Activated T-cell treated with anti-CD3 and anti-CD28 coated beads, Interleukin-2, amount 50 U/mL, for 24 hours (primary cell): Measurements from ENCODE around the gene TLX3.
A peak's percentile ranks its signal among the peaks of the same experiment; 100 is the strongest.

Experiments
- DNase-seq: peaks from one replicate; pipeline ENCODE4 v3.0.0-alpha.2; 2020
- H3K27ac Mint-ChIP-seq: 2 replicates; pipeline ENCODE4 v1.8.0; 2020; ENCODE audit warnings: mild to moderate bottlenecking, mixed read lengths
- H3K27me3 Mint-ChIP-seq: 2 replicates; pipeline ENCODE4 v1.8.0; 2020; ENCODE audit warnings: mixed read lengths
- H3K36me3 Mint-ChIP-seq: 2 replicates; pipeline ENCODE4 v1.8.0; 2020; ENCODE audit warnings: low read depth, mixed read lengths
- H3K4me1 Mint-ChIP-seq: 2 replicates; pipeline ENCODE4 v1.8.0; 2020; ENCODE audit warnings: low read depth, mixed read lengths
- H3K4me3 Mint-ChIP-seq: 2 replicates; pipeline ENCODE4 v1.8.0; 2020; ENCODE audit warnings: mild to moderate bottlenecking, moderate library complexity, mixed read lengths
- H3K9me3 Mint-ChIP-seq: 2 replicates; pipeline ENCODE4 v1.8.0; 2020; ENCODE audit warnings: mixed read lengths

Gene TLX3

GRCh38 chr5:171308453-171309275 lies at the start of gene TLX3:
TLX3 (plus strand) TSS chr5:171309248; CDS start chr5:171309366, 118 bp downstream.
- Mint-ChIP-seq H3K9me3 (no peaks in the 10 kb centered on the region), H3K4me3 (peak within 1 kb of the TSS; percentile 15), H3K27ac (peak within 1 kb of the TSS; percentile 37), H3K4me1 (peaks cover 25% of the 10 kb centered on the region), H3K36me3 (no peaks in the 10 kb centered on the region), H3K27me3 (peaks cover 87% of the 10 kb centered on the region)
- no peak for DNase-seq

GRCh38 chr5:171261361-171261760 lies 47.7 kb upstream of the TLX3 start:
- Mint-ChIP-seq H3K27me3 (no peaks in the 10 kb centered on the region), H3K4me3 (no peak overlapping the region), H3K9me3 (no peaks in the 10 kb centered on the region), H3K36me3 (no peaks in the 10 kb centered on the region), H3K27ac (no peak overlapping the region), H3K4me1 (peaks cover 11% of the 10 kb centered on the region)
- DNase-seq: no peak

DNA sequence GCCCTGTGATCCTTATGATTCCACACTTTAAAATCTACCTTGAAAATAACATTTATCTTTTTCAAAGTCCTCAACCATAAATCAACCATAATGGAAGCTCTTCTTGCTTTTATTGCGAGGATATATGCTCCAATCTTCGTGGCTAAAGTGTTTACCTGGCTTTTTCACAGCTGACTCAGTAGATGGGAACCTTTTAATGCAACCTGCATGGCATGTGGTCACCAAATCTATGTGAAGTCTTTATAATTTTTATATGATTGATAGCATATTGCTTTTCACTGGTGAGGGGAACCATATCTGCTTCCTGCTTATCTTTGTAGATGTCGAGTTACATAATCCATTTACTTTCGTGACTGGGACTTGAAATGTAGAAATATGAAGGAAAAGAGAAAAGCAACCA lies 47.1 kb upstream of the TLX3 start:
- no peaks in the 10 kb centered on the region for H3K27me3 Mint-ChIP-seq
- H3K36me3 Mint-ChIP-seq: no peaks in the 10 kb centered on the region
- H3K4me1 Mint-ChIP-seq: peaks cover 11% of the 10 kb centered on the region
- H3K27ac Mint-ChIP-seq: no peak overlapping the region
- no peak for DNase-seq
- H3K9me3 Mint-ChIP-seq: no peaks in the 10 kb centered on the region
- H3K4me3 Mint-ChIP-seq: no peak overlapping the region

GRCh38 chr5:171263181-171263580 lies 45.9 kb upstream of the TLX3 start:
- H3K36me3 Mint-ChIP-seq: no peaks in the 10 kb centered on the region
- no peak overlapping the region for H3K4me3 Mint-ChIP-seq
- DNase-seq: no peak
- H3K27me3 Mint-ChIP-seq: no peaks in the 10 kb centered on the region
- no peak overlapping the region for H3K27ac Mint-ChIP-seq
- H3K9me3 Mint-ChIP-seq: no peaks in the 10 kb centered on the region
- peaks cover 11% of the 10 kb centered on the region for H3K4me1 Mint-ChIP-seq

DNA sequence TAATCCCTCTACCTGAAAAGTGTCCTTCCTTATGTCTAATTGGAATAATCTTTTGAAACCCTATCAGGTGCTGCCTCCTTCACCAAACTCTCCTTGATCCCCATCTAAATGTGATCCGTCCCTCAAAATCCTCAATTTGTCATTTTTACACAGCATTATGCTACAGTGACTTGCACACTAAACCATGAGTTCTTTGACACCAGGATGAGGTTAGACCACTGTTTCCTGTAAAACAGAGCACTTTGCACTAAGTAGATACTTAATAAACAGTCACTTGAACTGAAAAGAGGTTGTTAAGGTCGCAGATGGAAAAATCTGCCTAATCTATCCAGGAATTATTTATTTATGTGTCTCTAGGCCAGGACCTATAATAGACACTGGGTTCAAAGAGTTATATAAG lies 44.2 kb upstream of the TLX3 start:
- no peaks in the 10 kb centered on the region for H3K27me3 Mint-ChIP-seq
- DNase-seq: no peak
- no peaks in the 10 kb centered on the region for H3K36me3 Mint-ChIP-seq
- H3K4me1 Mint-ChIP-seq: peaks cover 11% of the 10 kb centered on the region
- no peak overlapping the region for H3K27ac Mint-ChIP-seq
- no peak overlapping the region for H3K4me3 Mint-ChIP-seq
- H3K9me3 Mint-ChIP-seq: no peaks in the 10 kb centered on the region

DNA sequence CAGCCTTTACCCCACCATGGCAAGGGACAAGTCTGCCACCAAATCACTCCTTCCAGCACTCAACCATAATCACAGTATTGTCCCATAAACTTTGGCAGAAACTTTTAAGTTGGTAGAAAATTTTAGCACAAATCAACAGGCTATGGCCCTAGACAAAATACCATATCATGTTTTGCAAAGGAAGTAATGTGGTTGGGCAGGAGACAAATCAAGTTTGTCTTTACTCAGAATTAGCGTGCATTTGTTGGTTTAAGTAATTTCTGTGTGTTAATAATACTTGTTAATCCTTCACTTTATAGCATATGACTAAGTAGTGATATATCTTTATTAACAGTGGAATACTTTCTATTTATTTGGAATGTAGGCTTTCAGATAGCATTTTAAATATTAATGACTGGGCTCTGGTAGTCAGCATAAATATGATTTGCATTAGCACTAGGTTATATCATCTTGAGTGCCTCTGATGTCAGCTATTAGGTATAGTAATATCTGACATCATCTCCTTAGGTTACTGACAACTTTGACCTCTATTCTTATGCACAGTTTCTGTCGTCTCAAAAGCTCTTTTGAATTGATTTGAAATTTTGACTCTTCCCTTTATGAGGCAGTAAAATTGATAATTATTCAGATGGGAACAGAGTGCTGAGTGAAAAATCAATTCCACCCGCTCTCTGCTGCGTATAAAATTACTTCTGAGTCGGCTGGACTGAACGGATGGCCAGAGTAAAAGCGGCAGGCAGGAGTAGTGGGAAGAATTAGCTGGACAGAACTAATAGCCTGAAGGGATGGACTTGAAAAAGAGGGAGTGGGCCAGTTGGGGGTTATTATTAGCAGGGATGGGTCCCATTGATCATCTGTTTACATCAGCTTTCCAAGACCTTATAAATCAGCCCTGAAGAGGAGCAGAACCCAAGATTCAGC lies 40.1 kb upstream of the TLX3 start:
- peaks cover 12% of the 10 kb centered on the region for H3K27me3 Mint-ChIP-seq
- no peak overlapping the region for H3K4me3 Mint-ChIP-seq
- no peak for DNase-seq
- peaks cover 11% of the 10 kb centered on the region for H3K4me1 Mint-ChIP-seq
- no peak overlapping the region for H3K27ac Mint-ChIP-seq
- H3K9me3 Mint-ChIP-seq: no peaks in the 10 kb centered on the region
- H3K36me3 Mint-ChIP-seq: no peaks in the 10 kb centered on the region

DNA sequence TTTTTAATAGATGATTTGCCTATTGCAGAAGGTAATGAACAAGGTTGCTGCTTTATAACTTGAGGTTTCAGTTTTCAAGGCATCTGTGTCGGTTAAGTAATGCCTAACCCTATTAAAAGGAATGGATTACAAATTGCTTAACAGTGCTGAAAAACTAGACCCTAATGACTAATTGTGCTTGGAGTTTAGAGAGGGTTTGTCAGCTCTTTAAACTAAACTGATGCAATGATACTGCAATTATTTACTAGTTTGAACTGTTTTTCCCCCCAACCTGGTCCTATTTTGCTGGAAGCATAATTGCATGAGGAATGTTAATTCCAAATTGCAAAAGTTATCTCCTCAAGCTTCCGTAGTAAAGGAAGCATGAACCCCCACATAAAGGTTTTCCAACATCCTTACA lies 39.3 kb upstream of the TLX3 start:
- no peak for DNase-seq
- Mint-ChIP-seq H3K36me3 (no peaks in the 10 kb centered on the region), H3K4me3 (no peak overlapping the region), H3K9me3 (no peaks in the 10 kb centered on the region), H3K27me3 (peaks cover 12% of the 10 kb centered on the region), H3K27ac (no peak overlapping the region), H3K4me1 (peaks cover 4% of the 10 kb centered on the region)

DNA sequence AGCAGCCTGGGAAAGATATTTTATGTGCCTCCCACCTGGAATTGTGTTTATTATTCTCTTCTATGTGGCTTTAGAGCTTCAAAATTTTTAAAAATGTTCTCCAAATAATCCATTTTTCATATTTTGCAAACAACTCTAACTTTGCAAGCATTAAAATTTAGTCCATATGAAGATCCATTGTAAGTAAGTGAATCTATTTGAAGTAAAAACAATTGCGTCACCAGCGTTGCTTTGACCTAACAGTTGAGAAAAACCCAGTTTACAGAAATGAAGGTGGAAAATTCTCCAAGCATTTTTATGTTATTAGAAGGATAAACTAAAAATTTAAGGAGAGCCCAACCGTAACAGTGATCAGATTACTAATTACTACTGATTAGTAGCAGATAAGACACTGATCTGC lies 38.9 kb upstream of the TLX3 start:
- H3K36me3 Mint-ChIP-seq: no peaks in the 10 kb centered on the region
- peaks cover under 1% of the 10 kb centered on the region for H3K4me1 Mint-ChIP-seq
- no peak overlapping the region for H3K4me3 Mint-ChIP-seq
- H3K27me3 Mint-ChIP-seq: peaks cover 12% of the 10 kb centered on the region
- no peaks in the 10 kb centered on the region for H3K9me3 Mint-ChIP-seq
- DNase-seq: no peak
- no peak overlapping the region for H3K27ac Mint-ChIP-seq

DNA sequence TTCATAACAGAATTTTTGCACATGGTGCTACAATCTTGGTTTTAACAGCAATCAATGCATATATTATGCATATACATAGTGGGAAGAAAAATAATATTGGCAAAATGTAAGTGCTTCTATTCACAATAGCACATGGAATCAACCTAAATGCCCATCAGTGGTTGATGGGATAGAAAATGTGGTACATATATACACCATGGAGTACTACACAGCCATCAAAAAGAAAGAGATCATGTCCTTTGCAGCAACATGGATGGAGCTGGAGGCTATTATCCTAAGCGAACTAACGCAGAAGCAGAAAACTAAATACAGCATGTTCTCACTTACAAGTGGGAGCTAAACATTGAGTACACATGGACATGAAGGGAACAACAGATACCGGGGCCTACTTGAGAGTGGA lies 37.2 kb upstream of the TLX3 start:
- Mint-ChIP-seq H3K9me3 (no peaks in the 10 kb centered on the region), H3K27ac (no peak overlapping the region), H3K27me3 (peaks cover 12% of the 10 kb centered on the region), H3K36me3 (no peaks in the 10 kb centered on the region), H3K4me3 (no peak overlapping the region), H3K4me1 (no peaks in the 10 kb centered on the region)
- no peak for DNase-seq

GRCh38 chr5:171272996-171273970 lies 35.8 kb upstream of the TLX3 start:
- no peaks in the 10 kb centered on the region for H3K9me3 Mint-ChIP-seq
- no peak overlapping the region for H3K27ac Mint-ChIP-seq
- no peak overlapping the region for H3K4me3 Mint-ChIP-seq
- no peaks in the 10 kb centered on the region for H3K36me3 Mint-ChIP-seq
- DNase-seq: no peak
- H3K27me3 Mint-ChIP-seq: peaks cover 12% of the 10 kb centered on the region
- H3K4me1 Mint-ChIP-seq: no peaks in the 10 kb centered on the region

DNA sequence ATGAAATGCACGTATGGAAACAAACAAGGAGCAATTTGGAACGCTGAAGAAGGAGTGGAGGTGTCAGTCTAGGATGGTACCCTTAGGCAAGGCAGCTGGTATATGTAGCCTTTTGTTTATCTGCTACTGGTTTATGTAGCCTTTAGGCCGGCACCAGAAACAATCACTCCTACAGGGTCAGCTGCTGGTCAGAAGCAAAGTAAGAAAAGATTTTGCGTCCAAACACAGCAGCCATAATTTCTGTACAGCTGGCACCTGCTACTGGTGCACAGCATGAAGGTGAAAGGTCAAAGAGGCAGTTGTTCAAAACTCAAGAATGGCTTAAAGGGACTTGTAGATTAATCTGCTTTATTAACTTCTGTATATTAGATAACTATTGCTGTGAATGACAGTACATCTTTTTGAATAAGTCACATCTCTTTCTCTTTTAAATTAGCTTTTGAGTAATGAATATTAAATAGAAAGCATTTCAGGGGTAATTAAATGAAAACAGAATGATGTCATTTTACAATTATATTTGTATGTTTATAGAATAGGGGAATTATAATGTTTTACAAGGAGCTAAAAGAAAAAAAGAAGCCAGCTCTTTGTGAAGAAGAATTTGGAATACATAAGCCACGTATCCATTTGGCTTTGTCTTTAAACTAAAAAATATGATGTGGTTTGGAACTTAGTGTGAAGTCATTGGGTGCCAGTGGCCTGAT lies 33.1 kb upstream of the TLX3 start:
- H3K9me3 Mint-ChIP-seq: no peaks in the 10 kb centered on the region
- DNase-seq: no peak
- no peaks in the 10 kb centered on the region for H3K4me1 Mint-ChIP-seq
- no peak overlapping the region for H3K27ac Mint-ChIP-seq
- H3K27me3 Mint-ChIP-seq: peaks cover 16% of the 10 kb centered on the region
- no peaks in the 10 kb centered on the region for H3K36me3 Mint-ChIP-seq
- no peak overlapping the region for H3K4me3 Mint-ChIP-seq

GRCh38 chr5:171283753-171284152 lies 25.3 kb upstream of the TLX3 start:
- no peaks in the 10 kb centered on the region for H3K4me1 Mint-ChIP-seq
- no peak overlapping the region for H3K27ac Mint-ChIP-seq
- peaks cover 22% of the 10 kb centered on the region for H3K27me3 Mint-ChIP-seq
- no peaks in the 10 kb centered on the region for H3K36me3 Mint-ChIP-seq
- H3K4me3 Mint-ChIP-seq: no peak overlapping the region
- no peaks in the 10 kb centered on the region for H3K9me3 Mint-ChIP-seq
- no peak for DNase-seq

DNA sequence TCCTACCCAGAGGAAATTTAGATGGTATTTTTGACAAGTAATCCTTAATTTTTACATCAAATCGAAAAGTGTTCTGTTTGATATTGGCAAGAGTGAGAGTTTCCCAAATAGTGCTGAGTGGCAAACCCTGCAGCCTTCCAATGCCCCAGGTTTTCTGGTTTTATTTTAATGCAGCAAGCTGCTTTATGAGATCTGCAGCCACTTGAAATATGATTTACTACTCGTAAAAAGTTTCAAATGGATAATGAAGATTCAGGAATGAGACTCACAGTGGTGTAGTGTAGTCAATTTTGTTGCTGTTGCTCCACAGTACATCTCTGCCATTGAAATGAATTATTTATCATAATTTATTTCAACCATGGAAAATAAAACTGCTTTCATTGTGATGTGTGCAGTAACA lies 23.6 kb upstream of the TLX3 start:
- Mint-ChIP-seq H3K27me3 (peaks cover 18% of the 10 kb centered on the region), H3K9me3 (no peaks in the 10 kb centered on the region), H3K36me3 (no peaks in the 10 kb centered on the region), H3K4me1 (no peaks in the 10 kb centered on the region), H3K4me3 (no peak overlapping the region), H3K27ac (no peak overlapping the region)
- DNase-seq: no peak

GRCh38 chr5:171288066-171288465 lies 21.0 kb upstream of the TLX3 start:
- Mint-ChIP-seq H3K4me1 (no peaks in the 10 kb centered on the region), H3K27ac (no peak overlapping the region), H3K4me3 (no peak overlapping the region)

More at GRCh38 chr5:171288066-171288465, 21.0 kb upstream of the TLX3 start:
- no peak for DNase-seq
- Mint-ChIP-seq H3K27me3 (peaks cover 18% of the 10 kb centered on the region), H3K9me3 (no peaks in the 10 kb centered on the region), H3K36me3 (no peaks in the 10 kb centered on the region)
